HepG2 (cell line): ENCODE results near the gene NUP133. TPM values are rescaled to one million over a fixed set of nuclear protein-coding genes. Genes with fewer than 3 reads are reported as not detected.

Experiments used
- ARHGAP35 ChIP-seq: sonication (generic); formaldehyde crosslinking; IDR thresholded peaks from 2 replicates; pipeline ENCODE4 v1.9.0; 2022; ENCODE audit warnings: mild to moderate bottlenecking, inconsistent platforms, moderate library complexity, missing genetic modification reagents, borderline replicate concordance
- BORCS8-MEF2B ChIP-seq: sonication (generic); formaldehyde crosslinking; IDR thresholded peaks from 2 replicates; pipeline ENCODE4 v1.8.0; 2022; ENCODE audit warnings: mild to moderate bottlenecking, missing genetic modification reagents
- HMGA1 ChIP-seq: sonication (generic); formaldehyde crosslinking; conservative IDR thresholded peaks from 2 replicates; pipeline ENCODE4 v1.4.0; 2020; ENCODE audit warnings: missing genetic modification reagents
- MAFK ChIP-seq, 2 experiments: IDR thresholded peaks in 1 of 2; conservative IDR thresholded peaks in 1 of 2; 2 replicates each; pipeline ENCODE4 v1.6.1; 2011; ENCODE audit warnings: improper control_type of control experiment in 2 of 2, low read length in 2 of 2
- NAIF1 ChIP-seq: sonication (generic); formaldehyde crosslinking; IDR thresholded peaks from 2 replicates; pipeline ENCODE4 v1.5.0; 2020; ENCODE audit warnings: mild to moderate bottlenecking, missing genetic modification reagents, borderline replicate concordance
- NCOA1 ChIP-seq: sonication (generic); formaldehyde crosslinking; IDR thresholded peaks from 2 replicates; pipeline ENCODE4 v1.9.0; 2021; ENCODE audit warnings: missing genetic modification reagents
- PCBP1 ChIP-seq: fragments of 200-400 bp; formaldehyde crosslinking; IDR thresholded peaks from 2 replicates; pipeline ENCODE4 v1.6.1; 2017; ENCODE audit warnings: mild to moderate bottlenecking, low read depth, low read length, borderline replicate concordance
- RXRA ChIP-seq: sonication (generic); formaldehyde crosslinking; IDR thresholded peaks from 2 replicates; pipeline ENCODE4 v1.5.1; 2020; ENCODE audit warnings: missing genetic modification reagents
- SP1 ChIP-seq, 2 experiments: fragments of 450-650 bp in 1 of 2; sonication (generic) in 1 of 2; formaldehyde crosslinking in 1 of 2; IDR thresholded peaks; 2 replicates each; pipeline versions ENCODE4 v1.4.0 to v1.6.1; 2016 to 2020; ENCODE audit warnings: missing genetic modification reagents in 1 of 2
- SRSF9 ChIP-seq: fragments of 200-400 bp; formaldehyde crosslinking; IDR thresholded peaks from 2 replicates; pipeline ENCODE4 v1.6.1; 2018; ENCODE audit warnings: borderline replicate concordance, mild to moderate bottlenecking, low read depth, low read length; ENCODE audit not compliant: insufficient read depth, poor library complexity, severe bottlenecking
- ZBTB38 ChIP-seq: sonication (generic); formaldehyde crosslinking; IDR thresholded peaks from 2 replicates; pipeline ENCODE4 v1.5.1; 2020; ENCODE audit warnings: mild to moderate bottlenecking, missing genetic modification reagents
- ZFP36L2 ChIP-seq: sonication (generic); formaldehyde crosslinking; IDR thresholded peaks from 2 replicates; pipeline ENCODE4 v1.4.0; 2020; ENCODE audit warnings: missing genetic modification reagents
- ZIK1 ChIP-seq: sonication (generic); formaldehyde crosslinking; IDR thresholded peaks from 2 replicates; pipeline ENCODE4 v1.5.0; 2020; ENCODE audit warnings: mild to moderate bottlenecking, low read depth, missing genetic modification reagents, borderline replicate concordance
- ZNF367 ChIP-seq: sonication (generic); formaldehyde crosslinking; IDR thresholded peaks from 2 replicates; pipeline ENCODE4 v1.4.0; 2020; ENCODE audit warnings: missing genetic modification reagents, borderline replicate concordance
- ZNF530 ChIP-seq: sonication (generic); formaldehyde crosslinking; IDR thresholded peaks from 2 replicates; pipeline ENCODE4 v1.5.0; 2020; ENCODE audit warnings: low read depth, mild to moderate bottlenecking, missing genetic modification reagents
- ZNF607 ChIP-seq: sonication (generic); formaldehyde crosslinking; IDR thresholded peaks from 2 replicates; pipeline ENCODE4 v1.5.1; 2020; ENCODE audit warnings: missing genetic modification reagents, mild to moderate bottlenecking, borderline replicate concordance
- ZNF720 ChIP-seq: sonication (generic); formaldehyde crosslinking; IDR thresholded peaks from 2 replicates; pipeline ENCODE4 v1.4.0; 2020; ENCODE audit warnings: missing genetic modification reagents
- polyA plus RNA-seq, 8 experiments: library from polyadenylated mRNA; depleted of rRNA in 3 of 8; stranded (reverse) in 7 of 8; unstranded in 1 of 8; fragments of >200 nt; fragmentation: Illumina TruSeq in 4 of 8; extraction: Trizol in 4 of 8; gene quantifications; 2 replicates each; pipeline versions ENCODE4 v1.2.1 to v1.2.3, GENCODE V29; 2011 to 2016; ENCODE audit warnings: low read depth in 4 of 8, missing spikeins in 1 of 8, mixed read lengths in 1 of 8; ENCODE audit not compliant: insufficient read depth in 1 of 8
- total RNA-seq, 5 experiments: library from RNA; depleted of rRNA; stranded (reverse); fragments of >200 nt; fragmentation: Illumina TruSeq; extraction: Trizol; gene quantifications; 2 replicates each; pipeline ENCODE4 v1.2.3, GENCODE V29; 2016; ENCODE audit warnings: low read depth in 1 of 5
- TF ChIP-seq, protein P1 (sequence below), 2 experiments: sonication (generic) in 1 of 2; formaldehyde crosslinking in 1 of 2; IDR thresholded peaks; 2 replicates each; pipeline versions ENCODE4 v1.5.1 to v1.6.1; 2011 to 2020; ENCODE audit warnings: borderline replicate concordance in 1 of 2, low read depth in 1 of 2, low read length in 1 of 2, mild to moderate bottlenecking in 1 of 2, missing genetic modification reagents in 1 of 2, moderate library complexity in 1 of 2
- TF ChIP-seq, protein P2 (sequence below): sonication (generic); formaldehyde crosslinking; IDR thresholded peaks from 2 replicates; pipeline ENCODE4 v1.4.0; 2020; ENCODE audit warnings: missing genetic modification reagents
- TF ChIP-seq, protein P3 (sequence below): sonication (generic); formaldehyde crosslinking; IDR thresholded peaks from 2 replicates; pipeline ENCODE4 v1.4.0; 2020; ENCODE audit warnings: low read depth, missing genetic modification reagents
- TF ChIP-seq, protein P4 (sequence below): IDR thresholded peaks from 2 replicates; pipeline ENCODE4 v1.6.1; 2016; ENCODE audit warnings: missing compliant biosample characterization, missing genetic modification reagents, borderline replicate concordance

NUP133 gene
- total and polyA plus RNA-seq, 2 of the 13 experiments (the other 11 are each of a cell fraction or from before 2014, with no cell fraction given): 17.7 to 45.6 TPM

GRCh38 chr1:229509576-229509975 lies 1.4 kb upstream of the NUP133 start (continued):
- TF ChIP-seq, protein P1, sequence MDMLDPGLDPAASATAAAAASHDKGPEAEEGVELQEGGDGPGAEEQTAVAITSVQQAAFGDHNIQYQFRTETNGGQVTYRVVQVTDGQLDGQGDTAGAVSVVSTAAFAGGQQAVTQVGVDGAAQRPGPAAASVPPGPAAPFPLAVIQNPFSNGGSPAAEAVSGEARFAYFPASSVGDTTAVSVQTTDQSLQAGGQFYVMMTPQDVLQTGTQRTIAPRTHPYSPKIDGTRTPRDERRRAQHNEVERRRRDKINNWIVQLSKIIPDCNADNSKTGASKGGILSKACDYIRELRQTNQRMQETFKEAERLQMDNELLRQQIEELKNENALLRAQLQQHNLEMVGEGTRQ (IDR thresholded peaks at IDR 0.05; ENCODE audit: low read depth, low read length): no peak
- TF ChIP-seq, protein P1 (CRISPR knock-in tag; IDR thresholded peaks at IDR 0.05; ENCODE audit: borderline replicate concordance): no peak
- TF ChIP-seq ZNF367 (CRISPR knock-in tag) (no peak), ZIK1 (no peak), ZBTB38 (CRISPR knock-in tag) (no peak), PCBP1 (no peak), ZNF607 (CRISPR knock-in tag) (no peak), MAFK (conservative IDR thresholded peaks at IDR 0.05 in 1 of 2, IDR thresholded peaks at IDR 0.05 in 1 of 2; ENCODE audit: low read length in 2 of 2) (no peak), ZNF530 (CRISPR knock-in tag) (no peak), SP1 (IDR thresholded peaks at IDR 0.05) (no peak), SP1 (CRISPR knock-in tag; IDR thresholded peaks at IDR 0.05) (no peak; the same call in 1 of the 2 replicates), RXRA (CRISPR knock-in tag) (no peak), HMGA1 (CRISPR knock-in tag) (no peak), SRSF9 (no peak), ZFP36L2 (CRISPR knock-in tag) (no peak), NCOA1 (no peak), NAIF1 (no peak), BORCS8-MEF2B (no peak), ZNF720 (CRISPR knock-in tag) (no peak), ARHGAP35 (no peak)
- TF ChIP-seq, protein P2, sequence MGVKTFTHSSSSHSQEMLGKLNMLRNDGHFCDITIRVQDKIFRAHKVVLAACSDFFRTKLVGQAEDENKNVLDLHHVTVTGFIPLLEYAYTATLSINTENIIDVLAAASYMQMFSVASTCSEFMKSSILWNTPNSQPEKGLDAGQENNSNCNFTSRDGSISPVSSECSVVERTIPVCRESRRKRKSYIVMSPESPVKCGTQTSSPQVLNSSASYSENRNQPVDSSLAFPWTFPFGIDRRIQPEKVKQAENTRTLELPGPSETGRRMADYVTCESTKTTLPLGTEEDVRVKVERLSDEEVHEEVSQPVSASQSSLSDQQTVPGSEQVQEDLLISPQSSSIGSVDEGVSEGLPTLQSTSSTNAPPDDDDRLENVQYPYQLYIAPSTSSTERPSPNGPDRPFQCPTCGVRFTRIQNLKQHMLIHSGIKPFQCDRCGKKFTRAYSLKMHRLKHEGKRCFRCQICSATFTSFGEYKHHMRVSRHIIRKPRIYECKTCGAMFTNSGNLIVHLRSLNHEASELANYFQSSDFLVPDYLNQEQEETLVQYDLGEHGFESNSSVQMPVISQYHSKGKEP (CRISPR knock-in tag): no peak
- TF ChIP-seq, protein P3, sequence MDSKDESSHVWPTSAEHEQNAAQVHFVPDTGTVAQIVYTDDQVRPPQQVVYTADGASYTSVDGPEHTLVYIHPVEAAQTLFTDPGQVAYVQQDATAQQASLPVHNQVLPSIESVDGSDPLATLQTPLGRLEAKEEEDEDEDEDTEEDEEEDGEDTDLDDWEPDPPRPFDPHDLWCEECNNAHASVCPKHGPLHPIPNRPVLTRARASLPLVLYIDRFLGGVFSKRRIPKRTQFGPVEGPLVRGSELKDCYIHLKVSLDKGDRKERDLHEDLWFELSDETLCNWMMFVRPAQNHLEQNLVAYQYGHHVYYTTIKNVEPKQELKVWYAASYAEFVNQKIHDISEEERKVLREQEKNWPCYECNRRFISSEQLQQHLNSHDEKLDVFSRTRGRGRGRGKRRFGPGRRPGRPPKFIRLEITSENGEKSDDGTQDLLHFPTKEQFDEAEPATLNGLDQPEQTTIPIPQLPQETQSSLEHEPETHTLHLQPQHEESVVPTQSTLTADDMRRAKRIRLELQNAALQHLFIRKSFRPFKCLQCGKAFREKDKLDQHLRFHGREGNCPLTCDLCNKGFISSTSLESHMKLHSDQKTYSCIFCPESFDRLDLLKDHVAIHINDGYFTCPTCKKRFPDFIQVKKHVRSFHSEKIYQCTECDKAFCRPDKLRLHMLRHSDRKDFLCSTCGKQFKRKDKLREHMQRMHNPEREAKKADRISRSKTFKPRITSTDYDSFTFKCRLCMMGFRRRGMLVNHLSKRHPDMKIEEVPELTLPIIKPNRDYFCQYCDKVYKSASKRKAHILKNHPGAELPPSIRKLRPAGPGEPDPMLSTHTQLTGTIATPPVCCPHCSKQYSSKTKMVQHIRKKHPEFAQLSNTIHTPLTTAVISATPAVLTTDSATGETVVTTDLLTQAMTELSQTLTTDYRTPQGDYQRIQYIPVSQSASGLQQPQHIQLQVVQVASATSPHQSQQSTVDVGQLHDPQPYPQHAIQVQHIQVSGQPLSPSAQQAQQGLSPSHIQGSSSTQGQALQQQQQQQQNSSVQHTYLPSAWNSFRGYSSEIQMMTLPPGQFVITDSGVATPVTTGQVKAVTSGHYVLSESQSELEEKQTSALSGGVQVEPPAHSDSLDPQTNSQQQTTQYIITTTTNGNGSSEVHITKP: 0 out of 2 replicates have a peak, but pooled peaks have one; percentile 36
- TF ChIP-seq, protein P4, sequence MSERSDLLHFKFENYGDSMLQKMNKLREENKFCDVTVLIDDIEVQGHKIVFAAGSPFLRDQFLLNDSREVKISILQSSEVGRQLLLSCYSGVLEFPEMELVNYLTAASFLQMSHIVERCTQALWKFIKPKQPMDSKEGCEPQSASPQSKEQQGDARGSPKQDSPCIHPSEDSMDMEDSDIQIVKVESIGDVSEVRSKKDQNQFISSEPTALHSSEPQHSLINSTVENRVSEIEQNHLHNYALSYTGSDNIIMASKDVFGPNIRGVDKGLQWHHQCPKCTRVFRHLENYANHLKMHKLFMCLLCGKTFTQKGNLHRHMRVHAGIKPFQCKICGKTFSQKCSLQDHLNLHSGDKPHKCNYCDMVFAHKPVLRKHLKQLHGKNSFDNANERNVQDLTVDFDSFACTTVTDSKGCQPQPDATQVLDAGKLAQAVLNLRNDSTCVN (CRISPR knock-in tag): no peak
